ENCODE results near the gene CDH23.

Gene CDH23

DNA sequence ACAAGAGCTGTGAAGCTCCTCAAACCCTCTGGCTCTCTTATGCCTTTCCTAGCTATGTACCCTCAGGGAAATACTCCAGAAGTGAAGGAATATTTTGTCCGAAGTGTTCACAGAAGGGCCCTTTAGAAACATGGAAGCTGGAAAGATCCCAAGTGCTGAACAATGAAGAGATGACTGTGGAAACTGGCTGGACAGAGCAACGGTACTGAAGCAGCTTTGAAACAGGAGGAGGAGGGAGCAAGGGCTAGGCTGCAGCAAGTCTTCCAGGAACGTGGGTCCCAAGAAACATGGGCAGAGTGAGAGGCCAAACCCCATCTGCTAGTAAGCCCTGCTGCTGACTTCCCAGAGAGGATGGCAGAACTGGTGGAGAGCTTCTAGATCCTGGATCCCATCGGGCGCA lies 457.3 kb downstream of the CDH23 start:
- DNase-seq (ENCODE audit: low read depth) = no peak
- TF ChIP-seq, protein P1, sequence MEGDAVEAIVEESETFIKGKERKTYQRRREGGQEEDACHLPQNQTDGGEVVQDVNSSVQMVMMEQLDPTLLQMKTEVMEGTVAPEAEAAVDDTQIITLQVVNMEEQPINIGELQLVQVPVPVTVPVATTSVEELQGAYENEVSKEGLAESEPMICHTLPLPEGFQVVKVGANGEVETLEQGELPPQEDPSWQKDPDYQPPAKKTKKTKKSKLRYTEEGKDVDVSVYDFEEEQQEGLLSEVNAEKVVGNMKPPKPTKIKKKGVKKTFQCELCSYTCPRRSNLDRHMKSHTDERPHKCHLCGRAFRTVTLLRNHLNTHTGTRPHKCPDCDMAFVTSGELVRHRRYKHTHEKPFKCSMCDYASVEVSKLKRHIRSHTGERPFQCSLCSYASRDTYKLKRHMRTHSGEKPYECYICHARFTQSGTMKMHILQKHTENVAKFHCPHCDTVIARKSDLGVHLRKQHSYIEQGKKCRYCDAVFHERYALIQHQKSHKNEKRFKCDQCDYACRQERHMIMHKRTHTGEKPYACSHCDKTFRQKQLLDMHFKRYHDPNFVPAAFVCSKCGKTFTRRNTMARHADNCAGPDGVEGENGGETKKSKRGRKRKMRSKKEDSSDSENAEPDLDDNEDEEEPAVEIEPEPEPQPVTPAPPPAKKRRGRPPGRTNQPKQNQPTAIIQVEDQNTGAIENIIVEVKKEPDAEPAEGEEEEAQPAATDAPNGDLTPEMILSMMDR (IDR thresholded peaks at IDR 0.05; ENCODE audit: control insufficient read depth, extremely low read depth, insufficient read depth) = no peak
- no peak overlapping the region for H3K4me3 ChIP-seq (ENCODE audit: low read depth, low read length)

DNA sequence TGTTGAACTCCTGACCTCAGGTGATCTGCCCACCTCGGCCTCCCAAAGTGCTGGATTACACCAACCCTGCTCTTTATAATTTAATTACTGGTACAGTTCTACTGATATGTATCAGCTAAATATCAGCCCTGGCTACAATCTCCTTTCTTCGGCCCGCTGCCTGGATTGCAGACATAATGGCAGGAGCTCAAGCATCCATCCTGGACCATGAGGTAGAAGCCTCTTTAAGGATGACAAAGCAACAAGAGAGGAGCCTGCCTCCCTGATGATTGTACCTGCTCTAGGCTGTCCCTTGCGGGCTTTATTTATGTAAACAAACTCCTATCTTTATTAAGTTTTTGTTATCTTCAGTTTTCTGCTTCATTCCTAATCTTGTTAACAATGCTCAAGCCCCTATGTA lies 459.9 kb downstream of the CDH23 start:
- TF ChIP-seq, protein P1 (IDR thresholded peaks at IDR 0.05; ENCODE audit: control insufficient read depth, extremely low read depth, insufficient read depth) = no peak
- no peak for DNase-seq (ENCODE audit: low read depth)

GRCh38 chr10:71857934-71858890 lies 461.5 kb downstream of the CDH23 start:
- H3K4me3 ChIP-seq (ENCODE audit: low read depth, low read length) = no peak overlapping the region
- no peak for DNase-seq (ENCODE audit: low read depth)
- TF ChIP-seq, protein P1 (IDR thresholded peaks at IDR 0.05; ENCODE audit: control insufficient read depth, extremely low read depth, insufficient read depth) = no peak

More for the DNA sequence above, 459.9 kb downstream of the CDH23 start:
- H3K4me3 ChIP-seq (ENCODE audit: low read depth, low read length) = no peak overlapping the region

DNA sequence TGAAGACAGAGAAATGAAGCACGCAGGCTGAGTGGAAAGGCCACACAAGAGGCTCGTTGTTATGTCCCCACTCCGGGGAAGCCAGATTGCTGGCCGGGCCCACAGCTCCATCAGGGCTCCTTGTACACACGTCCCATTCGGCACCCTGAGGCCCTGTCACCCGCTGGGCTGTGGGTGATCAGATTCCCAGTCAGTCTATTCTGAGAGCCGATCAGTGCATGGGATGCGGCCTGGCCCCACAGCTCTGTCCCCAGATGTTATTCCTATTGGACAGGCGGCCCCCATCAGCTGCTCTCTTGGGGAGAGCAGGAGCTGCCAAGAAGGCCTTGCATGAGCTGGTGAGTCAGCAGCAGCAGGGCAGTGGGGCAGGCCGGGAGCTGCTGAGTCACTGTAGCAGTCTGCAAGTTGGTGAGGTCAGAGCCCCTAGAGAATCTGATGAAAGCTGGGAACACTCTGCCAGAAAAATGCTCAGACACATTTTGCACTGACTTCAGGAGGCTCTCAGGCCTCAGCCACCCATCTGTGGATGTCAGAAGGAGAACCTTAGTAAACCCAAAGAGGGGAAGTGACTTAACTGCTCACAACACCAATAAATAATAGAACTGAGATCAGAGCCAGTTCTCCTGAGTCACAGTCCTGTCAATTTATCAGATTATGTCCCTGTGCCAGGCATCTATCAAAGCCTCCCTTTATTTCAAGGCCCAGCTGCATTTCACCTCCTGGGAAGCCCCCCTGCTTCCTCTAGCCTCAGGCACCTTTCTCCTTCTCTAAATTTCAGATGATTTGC lies 463.7 kb downstream of the CDH23 start:
- H3K4me3 ChIP-seq (ENCODE audit: low read depth, low read length) = no peak overlapping the region
- DNase-seq (ENCODE audit: low read depth) = peak; percentile 57
- TF ChIP-seq, protein P1 (IDR thresholded peaks at IDR 0.05; ENCODE audit: control insufficient read depth, extremely low read depth, insufficient read depth) = no peak

- H3K4me3 ChIP-seq (ENCODE audit: low read depth, low read length) = no peak overlapping the region
- no peak for DNase-seq (ENCODE audit: low read depth)
- TF ChIP-seq, protein P1 (IDR thresholded peaks at IDR 0.05; ENCODE audit: control insufficient read depth, extremely low read depth, insufficient read depth) = no peak
Observed at GRCh38 chr10:71863203-71863602, 466.5 kb downstream of the CDH23 start.

DNA sequence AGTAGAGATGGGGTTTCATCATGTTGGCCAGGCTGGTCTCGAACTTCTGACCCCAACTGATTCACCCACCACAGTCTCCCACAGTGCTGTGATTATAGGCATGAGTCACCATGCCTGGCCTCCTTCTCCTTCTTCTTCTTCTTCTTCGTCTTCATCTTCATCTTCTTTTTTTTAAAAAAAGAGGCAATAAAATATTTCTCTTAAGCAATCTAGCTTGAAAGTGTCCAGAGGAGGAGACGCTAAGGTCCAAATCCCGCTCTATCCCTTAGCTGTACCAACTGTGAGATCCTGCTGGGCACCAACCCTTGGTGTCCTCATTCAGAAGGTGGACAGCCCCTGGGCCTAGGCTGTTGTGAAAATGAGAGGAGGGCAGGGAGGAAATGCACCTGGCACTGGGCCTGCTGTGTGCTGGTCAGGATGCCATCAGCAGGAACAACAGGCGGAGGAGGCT lies 468.2 kb downstream of the CDH23 start:
- no peak for DNase-seq (ENCODE audit: low read depth)
- TF ChIP-seq, protein P1 (IDR thresholded peaks at IDR 0.05; ENCODE audit: control insufficient read depth, extremely low read depth, insufficient read depth) = no peak

More for the DNA sequence above, 468.2 kb downstream of the CDH23 start:
- H3K4me3 ChIP-seq (ENCODE audit: low read depth, low read length) = no peak overlapping the region
